Retinal pigment epithelial cell (primary cell): ENCODE measurements around the gene PHLDA2.

Source experiments
- DNase-seq: peaks from one replicate; pipeline ENCODE4 v3.0.0-alpha.2; 2010; ENCODE audit warnings: low read depth
- H3K4me3 ChIP-seq: 2 replicates; pipeline ENCODE4 v1.5.1; 2011; ENCODE audit warnings: mild to moderate bottlenecking, low read length, control low read depth, moderate library complexity
- TF ChIP-seq, protein P1 (sequence below): conservative IDR thresholded peaks from 2 replicates; pipeline ENCODE4 v1.5.1; 2011; ENCODE audit warnings: low read depth, low read length, control low read depth, inconsistent platforms

The PHLDA2 gene

DNA sequence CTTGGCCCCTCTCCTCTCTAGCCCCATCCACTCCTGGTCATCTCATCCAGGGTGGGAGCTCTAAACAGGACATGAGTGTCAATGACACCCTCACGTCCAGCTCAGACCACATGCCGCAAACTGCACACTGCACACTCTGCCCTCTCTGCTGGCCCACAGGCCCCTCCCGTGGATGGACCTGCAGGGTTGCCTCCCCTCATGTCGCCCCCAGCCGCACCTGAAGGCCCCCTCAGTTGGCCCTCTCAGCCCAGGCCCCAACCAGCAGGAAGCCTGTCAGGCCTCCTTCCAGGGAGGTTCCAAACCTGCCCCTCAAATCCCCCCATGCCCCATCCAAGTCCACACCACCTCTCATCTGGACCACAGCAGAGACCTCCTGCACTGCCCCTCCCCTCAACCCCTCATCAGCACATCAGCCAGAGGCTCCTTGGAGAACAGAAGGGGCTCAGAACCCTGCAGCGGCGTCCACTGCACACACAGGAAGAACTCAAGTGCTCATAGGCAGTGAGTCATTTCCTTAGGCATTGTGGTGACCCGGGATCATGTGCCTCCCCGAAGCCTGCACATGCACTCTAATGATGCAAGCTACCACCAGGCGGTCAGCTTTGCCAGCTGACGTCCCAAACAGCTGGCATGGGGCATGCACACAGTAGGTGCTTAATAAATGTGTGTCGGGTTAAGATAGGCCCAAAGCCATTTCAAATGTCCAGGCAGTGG lies 30.7 kb downstream of the PHLDA2 start:
- no peak overlapping the region for H3K4me3 ChIP-seq
- peak; percentile 66 for DNase-seq
- TF ChIP-seq, protein P1, sequence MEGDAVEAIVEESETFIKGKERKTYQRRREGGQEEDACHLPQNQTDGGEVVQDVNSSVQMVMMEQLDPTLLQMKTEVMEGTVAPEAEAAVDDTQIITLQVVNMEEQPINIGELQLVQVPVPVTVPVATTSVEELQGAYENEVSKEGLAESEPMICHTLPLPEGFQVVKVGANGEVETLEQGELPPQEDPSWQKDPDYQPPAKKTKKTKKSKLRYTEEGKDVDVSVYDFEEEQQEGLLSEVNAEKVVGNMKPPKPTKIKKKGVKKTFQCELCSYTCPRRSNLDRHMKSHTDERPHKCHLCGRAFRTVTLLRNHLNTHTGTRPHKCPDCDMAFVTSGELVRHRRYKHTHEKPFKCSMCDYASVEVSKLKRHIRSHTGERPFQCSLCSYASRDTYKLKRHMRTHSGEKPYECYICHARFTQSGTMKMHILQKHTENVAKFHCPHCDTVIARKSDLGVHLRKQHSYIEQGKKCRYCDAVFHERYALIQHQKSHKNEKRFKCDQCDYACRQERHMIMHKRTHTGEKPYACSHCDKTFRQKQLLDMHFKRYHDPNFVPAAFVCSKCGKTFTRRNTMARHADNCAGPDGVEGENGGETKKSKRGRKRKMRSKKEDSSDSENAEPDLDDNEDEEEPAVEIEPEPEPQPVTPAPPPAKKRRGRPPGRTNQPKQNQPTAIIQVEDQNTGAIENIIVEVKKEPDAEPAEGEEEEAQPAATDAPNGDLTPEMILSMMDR: no peak

DNA sequence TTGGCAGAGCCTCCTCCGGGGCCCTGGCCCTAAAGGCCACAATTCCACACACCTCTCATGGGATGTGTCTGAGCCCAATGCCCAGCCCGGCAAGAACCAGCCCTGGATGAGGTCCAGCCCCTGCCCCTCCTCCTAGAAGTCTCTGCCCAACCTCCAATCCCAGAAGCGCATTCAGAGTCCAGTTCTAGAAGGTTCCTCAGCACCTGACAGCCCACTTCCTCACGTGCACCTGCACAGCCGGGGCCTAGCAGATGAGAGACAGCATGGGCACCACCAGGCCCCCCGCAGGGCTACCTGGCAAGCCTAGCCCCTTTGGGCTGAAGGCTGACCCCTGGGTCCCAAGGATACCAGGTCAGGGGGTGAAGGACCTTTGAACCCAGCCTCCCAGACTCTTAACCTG lies 32.2 kb downstream of the PHLDA2 start:
- TF ChIP-seq, protein P1: no peak
- no peak for DNase-seq

DNA sequence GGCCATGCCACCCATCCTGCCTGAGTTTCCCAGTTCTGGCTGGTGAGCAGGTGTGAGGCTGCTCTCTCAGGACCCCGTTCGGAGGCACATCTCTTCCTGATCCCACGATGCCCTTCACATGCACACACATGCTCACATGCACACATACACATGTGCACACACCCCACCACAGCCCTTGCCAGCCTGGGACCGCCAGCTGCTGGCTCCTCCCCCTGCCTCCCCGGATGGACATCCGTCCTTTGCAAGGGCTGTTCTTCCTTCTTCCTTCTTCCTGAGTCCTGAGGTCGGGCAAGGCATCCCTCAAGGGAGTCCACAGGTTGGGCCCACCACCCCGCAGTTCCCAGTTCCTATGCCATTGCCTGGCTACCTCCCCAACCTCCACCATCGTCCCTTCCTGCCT lies 33.2 kb downstream of the PHLDA2 start:
- TF ChIP-seq, protein P1: no peak
- no peak for DNase-seq
- H3K4me3 ChIP-seq: no peak overlapping the region

More for the DNA sequence above, 32.2 kb downstream of the PHLDA2 start:
- H3K4me3 ChIP-seq: no peak overlapping the region

DNA sequence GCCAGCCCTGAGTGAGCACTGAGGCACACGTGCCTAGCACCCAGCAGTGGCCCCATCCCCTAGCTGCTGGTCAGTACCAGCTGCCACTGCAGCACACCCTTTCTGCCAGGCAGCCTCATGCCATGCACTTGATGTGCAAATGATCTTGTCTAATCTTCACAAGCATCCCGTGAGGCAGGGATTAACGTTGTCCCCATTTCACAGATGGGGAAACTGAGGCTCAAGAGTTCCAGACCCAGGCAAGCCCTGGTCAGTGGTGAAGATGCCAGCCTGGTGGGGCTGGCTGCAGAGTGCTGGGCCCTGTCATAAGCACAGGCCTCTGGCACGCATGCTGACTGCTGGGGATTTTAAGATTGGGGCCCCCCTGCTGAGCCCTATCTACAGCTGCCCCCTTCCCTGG lies 35.3 kb downstream of the PHLDA2 start:
- no peak overlapping the region for H3K4me3 ChIP-seq
- DNase-seq: no peak
- TF ChIP-seq, protein P1: no peak

DNA sequence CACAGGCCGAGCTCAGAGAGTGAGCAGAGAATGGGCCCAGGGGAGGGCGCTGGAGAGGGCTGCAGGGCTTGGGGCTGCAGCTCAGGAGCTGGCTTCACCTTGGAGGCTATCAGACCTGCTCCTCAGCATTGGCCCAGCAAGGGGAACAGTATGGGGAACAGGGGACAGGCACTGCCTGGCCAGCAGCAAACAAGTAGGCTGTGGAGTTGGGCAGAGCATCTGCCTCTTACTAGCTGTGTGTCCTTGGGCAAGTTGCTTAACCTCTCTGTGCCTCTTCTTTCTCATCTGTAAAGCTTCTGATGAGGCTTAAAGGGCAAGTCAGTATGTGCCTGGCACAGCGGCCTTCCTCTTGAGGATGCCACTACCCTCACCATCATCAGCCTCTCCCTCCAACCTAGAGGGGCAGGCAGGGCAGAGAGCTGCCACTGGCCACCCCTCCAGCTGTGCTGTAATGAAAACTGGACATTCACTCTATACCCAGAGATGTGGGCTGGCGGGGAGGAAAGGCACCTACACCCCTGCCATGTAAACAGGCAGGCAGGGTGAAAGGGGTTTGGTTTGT lies 36.2 kb downstream of the PHLDA2 start:
- TF ChIP-seq, protein P1: peak; percentile 45
- H3K4me3 ChIP-seq: peak overlapping the region; percentile 41
- DNase-seq: no peak

DNA sequence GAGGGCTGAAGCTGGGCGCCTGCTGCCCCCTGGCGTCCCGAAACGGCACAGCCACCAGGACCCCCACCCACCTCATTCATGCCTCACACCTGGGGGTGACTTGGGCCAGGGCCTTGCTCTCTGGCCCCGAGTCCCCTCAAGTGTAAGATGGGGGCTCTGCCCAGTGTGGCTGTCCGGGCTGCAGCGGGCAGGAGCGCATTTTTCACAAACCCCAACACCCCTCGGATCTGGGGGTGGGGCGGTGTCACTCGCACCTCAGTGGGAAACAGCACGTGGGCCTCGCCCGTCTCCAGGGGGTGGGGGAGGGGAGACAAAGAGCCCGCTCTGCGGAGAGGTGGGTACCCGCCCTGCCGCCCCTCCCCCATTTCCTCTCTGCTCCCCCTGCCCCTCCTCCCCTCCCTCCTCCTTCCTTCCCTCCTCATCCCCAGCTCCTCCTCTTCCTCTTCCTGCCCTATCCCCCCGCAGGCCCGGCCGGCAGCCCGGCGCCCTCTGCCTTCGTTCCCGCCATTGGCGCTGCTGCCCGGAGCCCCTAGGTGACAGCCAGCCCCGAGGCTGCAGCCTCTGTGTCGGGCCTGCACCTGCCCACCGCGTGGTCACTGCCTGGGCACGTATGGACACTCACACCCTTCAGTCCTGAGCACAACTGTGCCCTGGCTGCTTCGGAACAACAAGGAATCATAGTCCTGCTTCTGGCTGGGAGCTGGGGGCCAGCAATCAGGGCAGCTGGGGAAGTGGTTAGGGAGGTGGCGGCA lies 36.8 kb downstream of the PHLDA2 start:
- H3K4me3 ChIP-seq: peak overlapping the region; percentile 41
- TF ChIP-seq, protein P1: peak; percentile 93
- no peak for DNase-seq
